ENCODE measurements around the gene MSRB1.

The MSRB1 gene

GRCh38 chr16:1978476-1979120 lies 35.6 kb upstream of the MSRB1 start:
- no peak for DNase-seq (ENCODE audit: low read depth)
- TF ChIP-seq CTCF (IDR thresholded peaks at IDR 0.05; ENCODE audit: low read depth, low read length, missing control alignments) = no peak
- H3K4me3 ChIP-seq (ENCODE audit: low read depth, low read length) = no peak overlapping the region

- TF ChIP-seq CTCF (IDR thresholded peaks at IDR 0.05; ENCODE audit: low read depth, low read length, missing control alignments) = no peak
- H3K4me3 ChIP-seq (ENCODE audit: low read depth, low read length) = no peak overlapping the region
- no peak for DNase-seq (ENCODE audit: low read depth)
Measured at GRCh38 chr16:1977875-1978268, 34.9 kb upstream of the MSRB1 start.

- no peak for TF ChIP-seq CTCF (IDR thresholded peaks at IDR 0.05; ENCODE audit: low read depth, low read length, missing control alignments)
- no peak for DNase-seq (ENCODE audit: low read depth)
- H3K4me3 ChIP-seq (ENCODE audit: low read depth, low read length) = no peak overlapping the region
Measured at GRCh38 chr16:1976951-1977874, 34.2 kb upstream of the MSRB1 start.

- no peak overlapping the region for H3K4me3 ChIP-seq (ENCODE audit: low read depth, low read length)
- TF ChIP-seq CTCF (IDR thresholded peaks at IDR 0.05; ENCODE audit: low read depth, low read length, missing control alignments) = no peak
- no peak for DNase-seq (ENCODE audit: low read depth)
Measured at GRCh38 chr16:1976216-1976520, 33.2 kb upstream of the MSRB1 start.

- no peak overlapping the region for H3K4me3 ChIP-seq (ENCODE audit: low read depth, low read length)
- DNase-seq (ENCODE audit: low read depth) = no peak
- no peak for TF ChIP-seq CTCF (IDR thresholded peaks at IDR 0.05; ENCODE audit: low read depth, low read length, missing control alignments)
Measured at GRCh38 chr16:1975432-1976215, 32.6 kb upstream of the MSRB1 start.

GRCh38 chr16:1974157-1975070 lies 31.4 kb upstream of the MSRB1 start:
- TF ChIP-seq CTCF (IDR thresholded peaks at IDR 0.05; ENCODE audit: low read depth, low read length, missing control alignments) = no peak
- DNase-seq (ENCODE audit: low read depth) = no peak
- H3K4me3 ChIP-seq (ENCODE audit: low read depth, low read length) = no peak overlapping the region
